GM12878 (cell line): ENCODE results near the gene CCDC85B. TPM values are rescaled to one million over a fixed set of nuclear protein-coding genes. Genes with fewer than 3 reads are reported as not detected.

ENCODE experiments used
- ATAC-seq: fragments of 200-7000 bp; cut with Tn5 transposase; 3 replicates; pipeline ENCODE4 v1.9.1; 2020; ENCODE audit warnings: mild to moderate bottlenecking, moderate library complexity
- BruUV-seq: library from RNA; stranded (reverse); fragments of 400-500 nt; replicated peaks from 2 replicates; lab custom pipeline; 2021; lab: Mats Ljungman, UMichigan
- CTCF ChIA-PET: fragments of 300-600 bp; sonication (Branson Sonifier 250); formaldehyde crosslinking; extraction: SDS; loops from one replicate; lab custom pipeline; 2021; ENCODE audit warnings: inconsistent platforms; lab: Yijun Ruan, JAX
- POLR2A ChIA-PET: fragments of 350-600 bp; formaldehyde crosslinking; extraction: SDS; loops from one replicate; lab custom pipeline; 2021; ENCODE audit warnings: inconsistent platforms; lab: Charles Lee
- RAD21 ChIA-PET: fragments of 300-600 bp; sonication (Branson Sonifier 250); formaldehyde crosslinking; loops from one replicate; lab custom pipeline; 2023; ENCODE audit warnings: antibody characterized with exemption; ENCODE audit not compliant: unreplicated experiment; lab: Charles Lee
- SMC1A ChIA-PET: fragments of 300-600 bp; sonication (Branson Sonifier 250); formaldehyde crosslinking; loops from one replicate; lab custom pipeline; 2023; ENCODE audit not compliant: unreplicated experiment, uncharacterized antibody; lab: Charles Lee
- DNase-seq: peaks from one replicate; pipeline ENCODE4 v3.0.0-alpha.2; 2011; ENCODE audit warnings: low read depth, low spot score
- FAIRE-seq: peaks from 3 replicates; lab custom pipeline; 2011; peaks lifted over from hg19 to GRCh38; lab: Jason Lieb, UNC
- H2AFZ ChIP-seq: 2 replicates; pipeline ENCODE4 v1.6.0; 2011; ENCODE audit warnings: low read depth, low read length, control low read depth; ENCODE audit not compliant: control insufficient read depth
- H3K27ac ChIP-seq: 2 replicates; pipeline ENCODE4 v1.5.1; 2011; ENCODE audit warnings: control low read depth; ENCODE audit not compliant: control insufficient read depth, insufficient read depth
- H3K27me3 ChIP-seq, 2 experiments: replicated peaks in 1 of 2; 2 replicates each; pipeline versions ENCODE4 v1.6.0 to v1.6.1; 2011; ENCODE audit warnings: low read length in 1 of 2; ENCODE audit not compliant: control insufficient read depth in 2 of 2, insufficient read depth in 2 of 2
- H3K36me3 ChIP-seq, 2 experiments: 2 replicates each; pipeline ENCODE4 v1.5.1; 2011; ENCODE audit warnings: low read length in 1 of 2; ENCODE audit not compliant: control insufficient read depth in 2 of 2, insufficient read depth in 2 of 2
- H3K4me1 ChIP-seq: 2 replicates; pipeline ENCODE4 v1.6.1; 2011; ENCODE audit warnings: mild to moderate bottlenecking, low read length, moderate library complexity, mixed read lengths; ENCODE audit not compliant: control insufficient read depth, insufficient read depth
- H3K4me2 ChIP-seq: 2 replicates; pipeline ENCODE4 v1.6.0; 2011; ENCODE audit warnings: control low read depth; ENCODE audit not compliant: control insufficient read depth, insufficient read depth
- H3K4me3 ChIP-seq: fragments of 200-600 bp; sonication (generic); 2 replicates; pipeline ENCODE4 v1.5.1; 2016
- H3K79me2 ChIP-seq: 2 replicates; pipeline ENCODE4 v1.6.0; 2011; ENCODE audit warnings: low read length; ENCODE audit not compliant: control insufficient read depth, insufficient read depth
- H3K9ac ChIP-seq: 2 replicates; pipeline ENCODE4 v1.8.0; 2011; ENCODE audit warnings: low read length, control low read depth, mixed read lengths; ENCODE audit not compliant: control insufficient read depth, insufficient read depth
- H3K9me3 ChIP-seq: replicated peaks from 3 replicates; pipeline ENCODE4 v1.5.1; 2011; ENCODE audit warnings: mild to moderate bottlenecking, low read length; ENCODE audit not compliant: control insufficient read depth, insufficient read depth
- H4K20me1 ChIP-seq: 2 replicates; pipeline ENCODE4 v1.6.0; 2011; ENCODE audit not compliant: control insufficient read depth, insufficient read depth
- BMI1 ChIP-seq: fragments of 450-650 bp; IDR thresholded peaks from 2 replicates; pipeline ENCODE4 v1.6.1; 2016; ENCODE audit warnings: mild to moderate bottlenecking, moderate library complexity, borderline replicate concordance
- CTCF ChIP-seq, 3 experiments: IDR thresholded peaks in 2 of 3; conservative IDR thresholded peaks in 1 of 3; 2 replicates each; pipeline ENCODE4 v1.5.1; 2011; ENCODE audit warnings: low read depth in 3 of 3, low read length in 3 of 3, mild to moderate bottlenecking in 3 of 3, control low read depth in 2 of 3, moderate library complexity in 2 of 3, inconsistent platforms in 1 of 3, mixed read lengths in 1 of 3; ENCODE audit not compliant: control insufficient read depth in 2 of 3, insufficient read depth in 1 of 3; ENCODE audit errors: extremely low read depth in 1 of 3
- GABPA ChIP-seq: IDR thresholded peaks from 2 replicates; pipeline ENCODE4 v1.6.1; 2014; ENCODE audit warnings: antibody characterized with exemption, low read depth, mild to moderate bottlenecking, inconsistent platforms
- IKZF1 ChIP-seq: fragments of 450-650 bp; conservative IDR thresholded peaks from 2 replicates; pipeline ENCODE4 v1.6.1; 2017; ENCODE audit warnings: antibody characterized with exemption, mild to moderate bottlenecking
- NBN ChIP-seq: fragments of 450-650 bp; IDR thresholded peaks from 2 replicates; pipeline ENCODE4 v1.6.1; 2016
- RB1 ChIP-seq: fragments of 450-650 bp; formaldehyde crosslinking; IDR thresholded peaks from 2 replicates; pipeline ENCODE4 v1.6.1; 2017; ENCODE audit warnings: mild to moderate bottlenecking, borderline replicate concordance
- SP1 ChIP-seq: IDR thresholded peaks from one replicate; pipeline ENCODE4 v1.6.1; 2011; ENCODE audit warnings: low read depth, low read length
- ZBED1 ChIP-seq: IDR thresholded peaks from 2 replicates; pipeline ENCODE4 v1.6.1; 2016; ENCODE audit warnings: borderline replicate concordance
- ZBTB40 ChIP-seq: fragments of 450-650 bp; IDR thresholded peaks from 2 replicates; pipeline ENCODE4 v1.6.1; 2016; ENCODE audit warnings: mild to moderate bottlenecking, moderate library complexity, borderline replicate concordance
- WGBS: methylation state at CpG from one replicate; pipeline ENCODE4 v1.1.6; 2016; ENCODE audit warnings: low lambda C conversion rate; ENCODE audit not compliant: insufficient replicate concordance, insufficient coverage; ENCODE audit errors: missing lambda C conversion rate; 5-methylcytosine and 5-hydroxymethylcytosine counted together
- in situ Hi-C: fragments of 300-500 bp; cut with MboI; formaldehyde crosslinking; loops from 9 replicates; pipeline ENCODE4 v1.14.3; 2018; ENCODE audit warnings: mixed read lengths
- intact Hi-C: fragments of 100-400 bp; cut with micrococcal nuclease; formaldehyde crosslinking; loops from one replicate; pipeline ENCODE4 v1.14.2; 2022; ENCODE audit not compliant: unreplicated experiment
- polyA plus RNA-seq, 11 experiments: library from polyadenylated mRNA; depleted of rRNA in 4 of 11; unstranded in 6 of 11; stranded (reverse) in 5 of 11; fragments of >200 nt; fragmentation: Nextera tagmentation in 4 of 11; fragmentation: Illumina TruSeq in 1 of 11; extraction: Ambion mirVana in 4 of 11; extraction: Trizol in 1 of 11; gene quantifications; 1 replicate in 1 of 11; 2 replicates in 10 of 11; pipeline versions ENCODE4 v1.2.1 to v1.2.3, GENCODE V29; 2011 to 2016; ENCODE audit warnings: inconsistent platforms in 2 of 11, missing spikeins in 2 of 11, low read depth in 1 of 11
- total RNA-seq, 4 experiments: library from RNA; depleted of rRNA in 3 of 4; stranded (reverse); fragments of >200 nt in 3 of 4; fragmentation: Illumina TruSeq in 1 of 4; extraction: Trizol in 1 of 4; gene quantifications; 2 replicates each; pipeline versions ENCODE4 v1.2.1 to v1.2.3, GENCODE V29; 2013 to 2021

CCDC85B gene
- total and polyA plus RNA-seq, 10 of the 15 experiments (the other 5 are each of a cell fraction or from before 2014, with no cell fraction given) = 0.32 to 114 (median 49.5) TPM

- POLR2A ChIA-PET = interaction anchor here (1.0 to 3.1 kb wide), 10 partner anchors 8 to 41 kb away, joined by 3 to 29 read pairs (median 5); partner anchors contain the start of genes CCDC85B and FOSL1
These were observed 38.2 kb downstream of the CCDC85B start for GRCh38 chr11:65928667-65929066.

DNA sequence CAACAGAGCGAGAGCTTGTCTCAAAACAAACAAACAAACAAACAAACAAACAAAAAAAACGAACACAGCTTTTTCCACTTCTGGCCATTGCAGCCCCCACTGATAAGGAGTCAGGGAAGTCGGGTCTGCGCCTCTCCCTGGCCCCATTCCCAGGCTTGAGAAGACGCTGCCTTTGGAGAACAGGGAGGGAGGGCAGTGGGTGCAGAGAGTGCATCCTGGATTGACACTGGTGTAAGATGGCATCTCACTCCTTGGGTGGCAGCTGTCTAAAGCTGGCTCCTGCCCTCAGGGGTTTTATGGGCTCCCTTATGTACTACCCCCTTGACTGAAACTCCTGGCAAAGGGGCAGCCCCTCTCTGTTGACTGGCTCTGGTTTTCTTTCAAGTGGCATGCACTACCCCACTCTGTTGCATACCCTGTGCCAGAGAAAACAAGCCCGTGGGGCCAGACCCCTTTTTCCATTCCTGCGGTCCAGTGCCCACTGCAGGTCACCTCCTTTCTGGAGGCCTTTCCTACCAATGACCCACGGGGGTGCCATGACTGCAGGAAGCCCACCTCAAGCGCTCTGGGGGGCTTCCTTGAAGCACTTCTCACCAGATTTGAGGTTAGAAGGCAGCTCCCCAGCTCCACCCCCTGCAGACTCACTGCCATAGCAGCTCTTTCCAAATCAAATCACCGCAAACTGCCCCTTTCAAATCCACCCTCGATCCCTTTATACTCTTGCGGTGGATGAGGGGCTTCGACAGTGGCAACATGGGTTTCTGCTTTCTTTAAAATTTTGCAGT is 41.5 kb downstream of the CCDC85B start:
- no peak for ATAC-seq
- Histone ChIP-seq H3K36me3 (no peaks in the 10 kb centered on the region), H3K4me2 (no peak overlapping the region), H3K27ac (no peak overlapping the region), H2AFZ (peak overlapping the region; percentile 42), H3K9me3 (no peaks in the 10 kb centered on the region), H3K27me3 (no peaks in the 10 kb centered on the region), H4K20me1 (no peaks in the 10 kb centered on the region), H3K4me1 (peaks cover 20% of the 10 kb centered on the region), H3K79me2 (no peaks in the 10 kb centered on the region), H3K4me3 (no peak overlapping the region), H3K9ac (no peak overlapping the region)
- in situ Hi-C loops = no loop called here
- ChIA-PET POLR2A (interaction anchor here (0.6 to 2.1 kb wide), 3 partner anchors 9 to 50 kb away, joined by 3 to 6 read pairs (median 5); partner anchors contain the start of gene FIBP), SMC1A (interaction anchor here (1.3 to 1.7 kb wide), 3 partner anchors 9 to 45 kb away, joined by 3 to 4 read pairs (median 3); no protein-coding TSS in a partner anchor), RAD21 (interaction anchor here (1.3 to 2.2 kb wide), 2 partner anchors 12 to 47 kb away, joined by 3 to 8 read pairs; no protein-coding TSS in a partner anchor), CTCF (interaction anchor here (1.1 to 3.1 kb wide), 6 partner anchors 10 to 47 kb away, joined by 3 to 16 read pairs (median 8); partner anchors contain the start of genes CCDC85B and FIBP)
- BruUV-seq = no TSS peak
- WGBS = 68% methylated on average over 13 of the region's 13 CpGs
- no peak for FAIRE-seq
- intact Hi-C loops = no loop called here
- DNase-seq = no peak
- TF ChIP-seq IKZF1 (no peak), ZBTB40 (no peak), SP1 (no peak), ZBED1 (no peak), NBN (no peak), CTCF (IDR thresholded peaks at IDR 0.05 in 2 of 3, conservative IDR thresholded peaks at IDR 0.05 in 1 of 3; ENCODE audit: control insufficient read depth in 2 of 3, extremely low read depth in 1 of 3, insufficient read depth in 1 of 3, low read depth in 3 of 3, low read length in 3 of 3) (0 out of 6 replicates have a peak, but pooled peaks of 1 of the 3 experiments have one; percentile 4)

More at GRCh38 chr11:65928667-65929066, 38.2 kb downstream of the CCDC85B start:
- H3K79me2 ChIP-seq = no peaks in the 10 kb centered on the region
- H3K4me3 ChIP-seq = peak overlapping the region; percentile 65; the same call in 1 of the 2 replicates
- H2AFZ ChIP-seq = peak overlapping the region; percentile 6
- H3K27ac ChIP-seq = peak overlapping the region; percentile 99
- BruUV-seq = TSS peak; percentile 68
- no peaks in the 10 kb centered on the region for H3K27me3 ChIP-seq
- in situ Hi-C loops = no loop called here
- no peaks in the 10 kb centered on the region for H4K20me1 ChIP-seq
- FAIRE-seq (peak; percentile 38), ATAC-seq (peak; percentile 36), DNase-seq (no peak)
- H3K4me1 ChIP-seq = peaks cover 20% of the 10 kb centered on the region
- peak overlapping the region; percentile 92 for H3K4me2 ChIP-seq
- H3K9me3 ChIP-seq = no peaks in the 10 kb centered on the region
- no peaks in the 10 kb centered on the region for H3K36me3 ChIP-seq
- no peak for TF ChIP-seq GABPA
- no peak for TF ChIP-seq RB1
- TF ChIP-seq BMI1 = no peak
- TF ChIP-seq, all 136 proteins: peak for 0
- ChIA-PET SMC1A (interaction anchor here (0.7 to 2.3 kb wide), 4 partner anchors 14 to 39 kb away, joined by 3 to 19 read pairs (median 6); partner anchors contain the start of gene CCDC85B), RAD21 (interaction anchor here (0.5 to 1.6 kb wide), 7 partner anchors 27 to 207 kb away, joined by 3 to 9 read pairs (median 3); partner anchors contain the start of genes BANF1, CCDC85B and EIF1AD), CTCF (interaction anchor here (1.0 to 2.0 kb wide), 4 partner anchors 35 to 58 kb away, joined by 4 to 7 read pairs (median 6); partner anchors contain the start of gene CCDC85B)
- peak overlapping the region; percentile 83 for H3K9ac ChIP-seq
- intact Hi-C loops = loop anchor here (5.0 kb wide), 1 partner anchor 36 kb away; the partner anchor contains the start of gene CCDC85B
- WGBS = 44% methylated on average over 6 of the region's 6 CpGs
